ENCODE measurements around the gene AKT2. TPM values are rescaled to one million over a fixed set of nuclear protein-coding genes. Genes with fewer than 3 reads are reported as not detected.

AKT2 gene
- total RNA-seq, 6 experiments from 2014 or later: 83.2 to 132 (median 107) TPM

- ATAC-seq (peak; percentile 17 to 50 (median 40)), DNase-seq (no peak)
- Histone ChIP-seq H3K36me3 (peaks cover 0 to 3% (median 0%) of the 10 kb centered on the region in 4 donors), H3K27ac (no peak overlapping the region), H3K27me3 (no peaks in the 10 kb centered on the region), H3K9me3 (no peaks in the 10 kb centered on the region), H3K4me1 (peaks cover 0 to 28% (median 3%) of the 10 kb centered on the region in 4 donors), H3K4me3 (no peak overlapping the region)
- intact Hi-C loops (cut with DNase I): no loop called here
- TF ChIP-seq CTCF (IDR thresholded peaks at IDR 0.05): no peak
- 54% methylated on average over 3 of the region's 12 CpGs for WGBS (ENCODE audit: insufficient coverage, low coverage, low lambda C conversion rate, missing lambda C conversion rate)
Measured at GRCh38 chr19:40247735-40248262, 37.3 kb downstream of the AKT2 start.

- no peak overlapping the region for H3K4me3 ChIP-seq
- ATAC-seq (no peak), DNase-seq (no peak)
- no peaks in the 10 kb centered on the region for H3K27me3 ChIP-seq
- H3K36me3 ChIP-seq: peaks cover 0 to 5% (median under 1%) of the 10 kb centered on the region in 4 donors
- H3K9me3 ChIP-seq: no peaks in the 10 kb centered on the region
- no CpG with 5 or more reads among the region's 6 CpGs for WGBS (ENCODE audit: insufficient coverage, low coverage, low lambda C conversion rate, missing lambda C conversion rate)
- TF ChIP-seq CTCF (IDR thresholded peaks at IDR 0.05) (no peak), POLR2A (IDR thresholded peaks at IDR 0.05) (no peak)
- intact Hi-C loops (cut with DNase I): no loop called here
- H3K4me1 ChIP-seq: peaks cover 0 to 27% (median 3%) of the 10 kb centered on the region in 4 donors
- no peak overlapping the region for H3K27ac ChIP-seq
Measured at GRCh38 chr19:40247178-40247577, 38.0 kb downstream of the AKT2 start.

- intact Hi-C loops (cut with DNase I): no loop called here
- ATAC-seq: no peak
Measured at GRCh38 chr19:40246292-40247073, 38.7 kb downstream of the AKT2 start.

GRCh38 chr19:40245506-40246128, 39.5 kb downstream of the AKT2 start:
- DNase-seq (peak in 2 of 3 donors; percentile 77 to 78), ATAC-seq (peak; percentile 69 to 92 (median 81))

More at GRCh38 chr19:40246292-40247073, 38.7 kb downstream of the AKT2 start:
- Histone ChIP-seq H3K36me3 (peaks cover 0 to 12% (median 4%) of the 10 kb centered on the region in 4 donors), H3K27ac (peak overlapping the region in 1 of 3 donors; percentile 40), H3K9me3 (no peaks in the 10 kb centered on the region), H3K4me3 (no peak overlapping the region), H3K27me3 (no peaks in the 10 kb centered on the region), H3K4me1 (peaks cover 0 to 27% (median 3%) of the 10 kb centered on the region in 4 donors)
- 80% methylated on average over 5 of the region's 16 CpGs for WGBS (ENCODE audit: insufficient coverage, low coverage, low lambda C conversion rate, missing lambda C conversion rate)
- DNase-seq: no peak
- TF ChIP-seq CTCF (IDR thresholded peaks at IDR 0.05) (no peak), POLR2A (IDR thresholded peaks at IDR 0.05) (no peak)

More at GRCh38 chr19:40245506-40246128, 39.5 kb downstream of the AKT2 start:
- 80% methylated on average over 3 of the region's 9 CpGs for WGBS (ENCODE audit: insufficient coverage, low coverage, low lambda C conversion rate, missing lambda C conversion rate)
- Histone ChIP-seq H3K27ac (peak overlapping the region in 1 of 3 donors; percentile 40), H3K4me3 (no peak overlapping the region), H3K9me3 (no peaks in the 10 kb centered on the region), H3K4me1 (peaks cover 0 to 27% (median 3%) of the 10 kb centered on the region in 4 donors), H3K27me3 (no peaks in the 10 kb centered on the region), H3K36me3 (peaks cover 0 to 18% (median 7%) of the 10 kb centered on the region in 4 donors)
- TF ChIP-seq CTCF (IDR thresholded peaks at IDR 0.05) (no peak), POLR2A (IDR thresholded peaks at IDR 0.05) (no peak)
- intact Hi-C loops (cut with DNase I): no loop called here

Measured in right lobe of liver (tissue), 6 donors.